ENCODE measurements around the gene SLC7A9.
"Not testable (repeated sequence)": the region's sequence is repeated elsewhere in the genome, so short reads cannot be mapped to it uniquely, and the experiment has no call there.

The SLC7A9 gene

GRCh38 chr19:32881766-32882165, 12.2 kb upstream of the SLC7A9 start:
- no peak for DNase-seq

- DNase-seq: no peak
Measured at GRCh38 chr19:32880622-32881021, 11.1 kb upstream of the SLC7A9 start.

GRCh38 chr19:32879741-32880140, 10.2 kb upstream of the SLC7A9 start:
- no peak for DNase-seq

GRCh38 chr19:32878988-32879387, 9.4 kb upstream of the SLC7A9 start:
- no peak for DNase-seq

GRCh38 chr19:32877977-32878745, 8.6 kb upstream of the SLC7A9 start:
- DNase-seq: no peak

- DNase-seq: no peak
Measured at GRCh38 chr19:32877323-32877912, 7.9 kb upstream of the SLC7A9 start.

- DNase-seq: no peak
Measured at GRCh38 chr19:32876919-32877285, 7.3 kb upstream of the SLC7A9 start.

GRCh38 chr19:32876236-32876918, 6.8 kb upstream of the SLC7A9 start:
- DNase-seq: no peak

GRCh38 chr19:32875428-32875827, 5.9 kb upstream of the SLC7A9 start:
- DNase-seq: no peak

- no peak for DNase-seq
Measured at GRCh38 chr19:32874605-32875004, 5.0 kb upstream of the SLC7A9 start.

GRCh38 chr19:32873247-32873959, 3.8 kb upstream of the SLC7A9 start:
- DNase-seq: no peak

GRCh38 chr19:32872391-32872790, 2.8 kb upstream of the SLC7A9 start:
- DNase-seq: no peak

GRCh38 chr19:32870981-32871451, 1.4 kb upstream of the SLC7A9 start:
- no peak for DNase-seq

GRCh38 chr19:32869966-32870573, 503 bp upstream of the SLC7A9 start:
- no peak for DNase-seq

- DNase-seq: no peak
Measured at GRCh38 chr19:32868206-32868950, 1.2 kb downstream of the SLC7A9 start.

GRCh38 chr19:32867436-32867835, 2.1 kb downstream of the SLC7A9 start:
- not testable (repeated sequence) for DNase-seq

GRCh38 chr19:32866564-32867265, 2.9 kb downstream of the SLC7A9 start:
- DNase-seq: peak in 1 of 2 experiments; percentile 23

GRCh38 chr19:32866061-32866460, 3.5 kb downstream of the SLC7A9 start:
- peak in 1 of 2 experiments; percentile 22 for DNase-seq

GRCh38 chr19:32865326-32865725, 4.2 kb downstream of the SLC7A9 start:
- no peak for DNase-seq

- DNase-seq: no peak
Measured at GRCh38 chr19:32864318-32865007, 5.1 kb downstream of the SLC7A9 start.

GRCh38 chr19:32863841-32864240, 5.7 kb downstream of the SLC7A9 start:
- no peak for DNase-seq
